Hepatocyte (in vitro differentiated cells): ENCODE measurements around the gene DNAI7. TPM values are rescaled to one million over a fixed set of nuclear protein-coding genes. Genes with fewer than 3 reads are reported as not detected.
A peak's percentile ranks its signal among the peaks of the same experiment; 100 is the strongest.

Source experiments
- DNase-seq: peaks from one replicate; pipeline ENCODE4 v3.0.0-alpha.2; 2016; ENCODE audit warnings: low spot score
- H2AFZ ChIP-seq: fragments of 200-600 bp; sonication (generic); 2 replicates; pipeline ENCODE4 v1.6.0; 2016; ENCODE audit warnings: antibody characterized with exemption, mild to moderate bottlenecking
- H3K27ac ChIP-seq: fragments of 200-600 bp; sonication (generic); 2 replicates; pipeline ENCODE4 v1.5.1; 2016; ENCODE audit warnings: mild to moderate bottlenecking
- H3K27me3 ChIP-seq: fragments of 200-600 bp; sonication (generic); 2 replicates; pipeline ENCODE4 v1.6.1; 2016
- H3K36me3 ChIP-seq: fragments of 200-600 bp; sonication (generic); replicated peaks from 2 replicates; pipeline ENCODE4 v1.5.1; 2016; ENCODE audit warnings: low read depth; ENCODE audit not compliant: insufficient read depth
- H3K4me1 ChIP-seq: fragments of 200-600 bp; sonication (generic); 2 replicates; pipeline ENCODE4 v1.5.1; 2016; ENCODE audit warnings: mild to moderate bottlenecking, moderate library complexity; ENCODE audit not compliant: insufficient read depth
- H3K4me2 ChIP-seq: fragments of 200-600 bp; sonication (generic); 2 replicates; pipeline ENCODE4 v1.6.0; 2016
- H3K4me3 ChIP-seq: fragments of 200-600 bp; sonication (generic); 2 replicates; pipeline ENCODE4 v1.5.1; 2016; ENCODE audit warnings: mild to moderate bottlenecking
- H3K79me2 ChIP-seq: fragments of 200-600 bp; sonication (generic); 2 replicates; pipeline ENCODE4 v1.6.0; 2017; ENCODE audit warnings: mild to moderate bottlenecking
- H3K9me2 ChIP-seq: fragments of 200-600 bp; sonication (generic); replicated peaks from 2 replicates; pipeline ENCODE4 v1.6.0; 2017; ENCODE audit warnings: mild to moderate bottlenecking; ENCODE audit not compliant: insufficient read depth
- H3K9me3 ChIP-seq: fragments of 200-600 bp; sonication (generic); 2 replicates; pipeline ENCODE4 v1.5.1; 2016; ENCODE audit warnings: low read depth, mild to moderate bottlenecking
- H4K20me1 ChIP-seq: fragments of 200-600 bp; sonication (generic); 2 replicates; pipeline ENCODE4 v1.6.0; 2016; ENCODE audit warnings: mild to moderate bottlenecking; ENCODE audit not compliant: insufficient read depth, poor library complexity, severe bottlenecking
- CTCF ChIP-seq: fragments of 200-600 bp; sonication (generic); IDR thresholded peaks from 2 replicates; pipeline ENCODE4 v1.5.1; 2016; ENCODE audit warnings: antibody characterized with exemption, mild to moderate bottlenecking; ENCODE audit not compliant: poor library complexity
- EZH2 ChIP-seq: fragments of 200-600 bp; sonication (generic); IDR thresholded peaks from 2 replicates; pipeline ENCODE4 v1.6.1; 2016; ENCODE audit warnings: antibody characterized with exemption, mild to moderate bottlenecking, borderline replicate concordance
- EZH2phosphoT487 ChIP-seq: fragments of 200-600 bp; sonication (generic); IDR thresholded peaks from one replicate; pipeline ENCODE4 v1.6.1; 2018; ENCODE audit warnings: antibody characterized with exemption, mild to moderate bottlenecking, low read depth, moderate library complexity; ENCODE audit not compliant: unreplicated experiment, severe bottlenecking
- WGBS: methylation state at CpG from one replicate; pipeline ENCODE4 v1.1.6; 2016; ENCODE audit warnings: low lambda C conversion rate; ENCODE audit errors: missing lambda C conversion rate; 5-methylcytosine and 5-hydroxymethylcytosine counted together
- polyA plus RNA-seq: library from polyadenylated mRNA; unstranded; fragments of >200 nt; fragmentation: Nextera tagmentation; extraction: Ambion mirVana; gene quantifications from 2 replicates; pipeline ENCODE4 v1.2.1, GENCODE V29; 2016
- total RNA-seq: library from RNA; depleted of rRNA; stranded (reverse); fragments of >200 nt; gene quantifications from 2 replicates; pipeline ENCODE4 v1.2.3, GENCODE V29; 2014

The DNAI7 gene
- total and polyA plus RNA-seq, 2 experiments from 2014 or later: not detected

GRCh38 chr12:25194214-25194613 lies 746 bp downstream of the DNAI7 start:
- Histone ChIP-seq H3K4me3 (peak overlapping the region; percentile 40), H3K27ac (peak overlapping the region; percentile 42), H3K36me3 (no peaks in the 10 kb centered on the region), H3K4me2 (peak overlapping the region; percentile 85), H3K9me2 (no peaks in the 10 kb centered on the region), H4K20me1 (no peaks in the 10 kb centered on the region), H3K27me3 (no peaks in the 10 kb centered on the region), H3K9me3 (no peaks in the 10 kb centered on the region), H3K4me1 (peaks cover 9% of the 10 kb centered on the region), H3K79me2 (peaks cover 19% of the 10 kb centered on the region), H2AFZ (peak overlapping the region; percentile 73)
- 48% methylated on average over 1 of the region's 1 CpG for WGBS
- no peak for DNase-seq
- TF ChIP-seq EZH2: no peak
- TF ChIP-seq EZH2phosphoT487: no peak
- no peak for TF ChIP-seq CTCF

GRCh38 chr12:25190793-25191192 lies 4.2 kb downstream of the DNAI7 start:
- Histone ChIP-seq H3K79me2 (no peaks in the 10 kb centered on the region), H2AFZ (no peak overlapping the region), H3K9me3 (no peaks in the 10 kb centered on the region), H3K36me3 (no peaks in the 10 kb centered on the region), H3K27ac (no peak overlapping the region), H3K4me3 (no peak overlapping the region), H3K4me2 (no peak overlapping the region), H3K9me2 (no peaks in the 10 kb centered on the region), H3K4me1 (peaks cover under 1% of the 10 kb centered on the region), H4K20me1 (no peaks in the 10 kb centered on the region), H3K27me3 (no peaks in the 10 kb centered on the region)
- no peak for DNase-seq
- 83% methylated on average over 6 of the region's 6 CpGs for WGBS
- no peak for TF ChIP-seq EZH2phosphoT487
- TF ChIP-seq CTCF: no peak
- no peak for TF ChIP-seq EZH2

GRCh38 chr12:25189656-25190055 lies 5.3 kb downstream of the DNAI7 start:
- H3K36me3 ChIP-seq: no peaks in the 10 kb centered on the region
- no peak overlapping the region for H2AFZ ChIP-seq
- no peak overlapping the region for H3K4me2 ChIP-seq
- H3K27me3 ChIP-seq: no peaks in the 10 kb centered on the region
- H3K9me3 ChIP-seq: no peaks in the 10 kb centered on the region
- no peaks in the 10 kb centered on the region for H4K20me1 ChIP-seq
- no peak overlapping the region for H3K27ac ChIP-seq
- no peaks in the 10 kb centered on the region for H3K4me1 ChIP-seq
- no peaks in the 10 kb centered on the region for H3K79me2 ChIP-seq
- no peak for DNase-seq
- no peak overlapping the region for H3K4me3 ChIP-seq
- no peaks in the 10 kb centered on the region for H3K9me2 ChIP-seq
- TF ChIP-seq EZH2 (no peak), EZH2phosphoT487 (no peak), CTCF (no peak)

DNA sequence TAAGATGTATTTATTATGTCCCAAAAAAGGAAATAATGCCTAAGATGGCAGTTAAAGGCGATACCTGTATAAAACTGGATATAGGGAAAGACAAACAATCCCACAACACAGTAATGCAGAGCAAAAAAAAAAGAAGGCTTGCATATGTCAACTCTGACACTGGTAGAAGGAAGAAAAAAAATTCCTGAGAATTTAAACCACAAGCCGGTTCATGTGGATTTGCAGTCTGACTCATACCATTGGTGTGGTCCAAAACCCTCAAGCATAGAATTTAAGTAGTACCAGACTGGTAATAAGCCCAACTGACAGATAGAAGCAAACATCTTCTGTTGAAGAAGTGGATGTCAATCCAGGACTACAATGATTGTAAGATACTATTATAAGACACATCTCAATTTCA lies 7.2 kb downstream of the DNAI7 start:
- Histone ChIP-seq H3K79me2 (no peaks in the 10 kb centered on the region), H3K27me3 (no peaks in the 10 kb centered on the region), H2AFZ (no peak overlapping the region), H4K20me1 (no peaks in the 10 kb centered on the region), H3K4me1 (no peaks in the 10 kb centered on the region), H3K27ac (no peak overlapping the region), H3K36me3 (no peaks in the 10 kb centered on the region), H3K4me3 (no peak overlapping the region), H3K9me3 (no peaks in the 10 kb centered on the region), H3K9me2 (no peaks in the 10 kb centered on the region), H3K4me2 (no peak overlapping the region)
- no peak for TF ChIP-seq EZH2
- TF ChIP-seq EZH2phosphoT487: no peak
- TF ChIP-seq CTCF: no peak
- WGBS: 69% methylated on average over 2 of the region's 2 CpGs
- DNase-seq: no peak
